GM18867 (cell line): ENCODE results near the gene PIGZ.

Experiments used
- ATAC-seq: cut with Tn5 transposase; IDR thresholded peaks from one replicate; pipeline ENCODE4 v1.9.1; 2021; ENCODE audit warnings: mild to moderate bottlenecking, moderate library complexity; ENCODE audit not compliant: unreplicated experiment

The PIGZ gene

DNA sequence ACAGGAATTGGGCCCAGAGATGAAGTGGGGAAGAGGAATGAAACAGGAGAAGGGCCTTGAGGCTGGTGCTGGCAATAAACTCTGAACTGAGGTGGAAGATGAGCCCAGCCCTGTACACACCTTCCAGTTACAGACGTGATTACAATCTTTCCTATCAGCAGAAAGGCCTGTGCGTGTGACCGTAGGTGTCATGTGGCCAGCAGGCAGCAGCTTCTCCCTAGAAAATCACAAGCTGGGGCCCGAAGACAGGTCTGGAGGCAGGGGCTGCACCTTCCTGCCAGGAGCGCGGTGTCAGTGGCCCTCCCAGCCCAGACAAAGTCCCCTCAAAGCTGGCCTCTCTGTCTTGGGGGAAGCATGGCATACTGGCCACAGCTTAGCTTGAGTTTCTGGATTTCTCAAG, 16.7 kb upstream of the PIGZ start:
- no peak for ATAC-seq

DNA sequence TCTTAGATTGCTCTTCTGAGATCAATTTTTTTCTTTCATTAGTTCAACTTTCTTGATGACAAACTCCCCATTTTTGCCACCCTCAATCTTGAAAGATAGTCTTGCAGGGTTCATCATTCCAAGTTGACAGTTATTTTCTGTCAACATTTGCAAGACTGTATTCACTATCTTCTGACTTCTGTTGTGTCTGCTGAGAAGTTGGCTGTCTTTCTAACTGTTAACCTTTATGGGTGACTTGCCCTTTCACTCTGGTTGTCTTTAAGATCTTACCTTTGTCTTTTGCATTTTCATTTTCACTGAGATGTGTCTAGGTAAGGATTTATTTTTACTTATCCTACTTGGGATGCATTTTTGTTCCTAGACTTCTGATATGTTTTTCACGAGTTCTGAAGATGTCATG, 14.6 kb upstream of the PIGZ start:
- no peak for ATAC-seq

- ATAC-seq = no peak
Measured at GRCh38 chr3:196981657-196982056, 13.0 kb upstream of the PIGZ start.

DNA sequence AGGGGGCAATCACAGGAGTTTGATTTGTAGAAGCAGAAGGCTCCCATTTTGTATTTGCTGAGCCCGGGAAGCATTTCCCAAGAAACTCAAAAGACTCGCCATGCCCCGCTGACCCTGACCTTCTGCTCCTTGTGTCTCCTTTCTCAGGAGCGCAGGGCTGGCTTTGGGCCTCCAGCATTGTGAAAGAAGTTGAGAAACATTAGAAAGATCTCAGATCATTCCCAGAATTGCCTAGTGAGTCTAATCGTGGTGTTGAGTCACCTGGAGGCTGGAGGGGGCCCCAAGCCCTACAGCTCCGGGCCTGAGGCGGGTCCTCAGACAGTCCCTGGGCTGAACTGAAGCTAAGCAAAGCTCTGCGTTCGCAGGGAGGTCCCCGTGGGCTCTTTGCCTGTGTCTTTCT, 10.9 kb upstream of the PIGZ start:
- ATAC-seq = no peak

GRCh38 chr3:196976941-196977340, 8.3 kb upstream of the PIGZ start:
- ATAC-seq = no peak

- no peak for ATAC-seq
Measured at GRCh38 chr3:196975349-196975748, 6.7 kb upstream of the PIGZ start.

- ATAC-seq = no peak
Measured at GRCh38 chr3:196974661-196975060, 6.0 kb upstream of the PIGZ start.

DNA sequence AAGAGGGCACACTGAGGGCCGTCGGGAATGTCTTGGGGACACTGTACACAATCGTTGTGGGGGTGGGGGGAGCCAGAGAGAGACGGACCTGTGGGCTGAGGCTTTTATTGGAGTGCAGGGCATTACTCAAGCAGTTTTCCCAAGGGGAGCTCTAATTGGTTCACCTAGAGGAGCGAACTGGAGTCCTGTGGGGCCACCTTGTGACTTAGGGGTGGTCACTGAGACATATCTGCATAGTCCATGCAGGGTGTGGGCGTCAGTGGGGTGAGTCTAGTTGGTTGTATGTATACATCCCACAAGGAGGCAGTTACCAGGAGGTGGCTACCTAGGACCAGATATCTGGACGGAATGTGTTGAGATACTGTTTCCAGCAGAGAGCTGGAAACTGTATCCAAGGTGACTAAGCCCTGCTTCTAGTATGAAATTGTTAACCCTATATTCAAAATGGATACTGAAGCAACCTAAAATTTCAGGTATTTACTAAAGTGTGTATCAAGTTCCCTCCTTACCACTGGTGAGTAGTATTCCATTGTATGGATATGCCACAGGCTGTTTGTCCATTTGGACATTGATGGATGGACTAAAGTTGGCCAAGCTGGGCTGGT, 2.6 kb upstream of the PIGZ start:
- ATAC-seq = no peak

GRCh38 chr3:196970547-196971093, 2.0 kb upstream of the PIGZ start:
- no peak for ATAC-seq

- ATAC-seq = peak; percentile 59
Measured at GRCh38 chr3:196969660-196970546, 1.3 kb upstream of the PIGZ start.

DNA sequence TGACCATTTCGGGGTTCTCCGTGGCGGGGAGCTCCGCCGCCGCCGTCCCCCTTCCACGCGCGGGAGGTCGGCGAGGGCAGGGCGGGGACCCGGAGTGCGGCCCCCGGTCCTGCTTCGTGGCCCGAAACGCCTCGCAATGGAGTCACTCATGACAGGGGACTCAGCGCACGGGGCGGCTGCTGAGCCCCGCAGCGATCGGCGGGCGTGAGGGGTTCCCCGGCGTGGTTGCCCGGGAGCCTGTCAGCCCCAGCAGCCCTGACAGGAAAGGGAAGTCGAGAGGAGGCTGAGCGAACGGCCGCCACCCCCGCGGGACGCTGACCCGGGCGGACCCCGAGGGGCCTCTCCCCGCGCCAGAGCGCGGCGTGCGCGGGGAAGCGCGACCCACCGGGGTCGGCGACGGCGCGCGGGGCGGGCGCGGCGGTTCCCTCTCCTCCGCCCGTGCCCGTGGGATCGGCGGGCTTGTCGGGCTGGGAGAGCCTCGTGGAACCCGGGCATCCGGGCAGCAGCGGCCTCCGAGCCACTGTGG, 564 bp upstream of the PIGZ start:
- peak; percentile 34 for ATAC-seq

DNA sequence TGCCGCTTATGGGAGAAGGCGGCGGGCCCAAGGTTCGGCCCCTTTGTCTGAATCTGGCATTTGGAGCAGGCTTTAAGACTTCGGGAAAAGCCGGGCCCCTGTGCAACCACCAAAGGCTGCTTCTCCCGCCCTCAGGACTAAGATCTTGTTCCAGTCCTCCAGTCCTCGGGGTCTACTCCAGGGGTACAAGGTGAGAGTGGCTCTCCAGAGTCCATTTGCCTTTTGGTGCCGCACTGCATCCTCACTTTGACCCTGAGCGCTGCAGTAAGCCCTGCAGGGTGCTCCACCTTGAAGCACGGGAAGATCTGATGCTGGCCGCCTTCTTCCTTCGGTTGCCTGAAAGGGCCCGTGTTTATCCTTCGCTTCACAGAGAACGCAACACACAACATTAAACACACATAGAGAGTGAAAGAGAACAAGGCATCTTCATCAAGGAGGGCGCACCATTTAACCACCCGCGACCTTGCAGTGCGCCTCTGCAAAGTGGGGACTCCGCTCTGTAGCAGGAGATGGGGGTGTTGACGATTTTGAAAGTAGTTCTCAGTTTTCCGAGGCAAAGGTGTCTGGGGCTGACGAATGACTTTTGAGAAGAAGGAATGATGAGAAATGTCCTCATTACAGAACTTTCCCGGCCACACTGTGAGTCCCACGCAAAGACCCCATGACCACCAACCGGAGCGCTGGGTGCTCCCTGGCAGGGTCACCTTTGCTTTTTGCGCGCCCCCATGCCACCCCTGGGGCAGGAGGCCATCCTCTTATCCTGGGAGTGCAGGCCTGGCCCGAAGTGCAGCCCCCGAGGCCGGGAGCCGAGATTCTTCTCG, 1.0 kb downstream of the PIGZ start:
- ATAC-seq = no peak

- ATAC-seq = no peak
Measured at GRCh38 chr3:196966526-196967401, 1.9 kb downstream of the PIGZ start.

DNA sequence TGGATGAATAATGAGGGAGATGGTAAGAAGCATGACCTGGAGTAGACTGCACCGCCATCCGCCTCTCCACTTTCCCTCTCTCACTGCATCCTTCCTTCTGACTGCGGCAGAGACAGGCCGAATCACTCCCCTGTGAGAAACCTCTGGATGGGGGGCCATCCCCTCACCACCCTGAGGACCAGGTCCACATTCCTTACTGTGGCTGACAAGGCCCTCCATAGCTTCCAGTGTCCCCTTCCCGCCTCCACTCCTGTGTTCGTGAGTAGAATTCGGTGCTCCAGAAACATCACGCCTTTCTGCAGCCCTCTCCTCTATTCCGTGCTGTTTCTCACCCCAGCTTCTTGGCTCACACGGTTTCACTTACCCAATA, 2.8 kb downstream of the PIGZ start:
- no peak for ATAC-seq

DNA sequence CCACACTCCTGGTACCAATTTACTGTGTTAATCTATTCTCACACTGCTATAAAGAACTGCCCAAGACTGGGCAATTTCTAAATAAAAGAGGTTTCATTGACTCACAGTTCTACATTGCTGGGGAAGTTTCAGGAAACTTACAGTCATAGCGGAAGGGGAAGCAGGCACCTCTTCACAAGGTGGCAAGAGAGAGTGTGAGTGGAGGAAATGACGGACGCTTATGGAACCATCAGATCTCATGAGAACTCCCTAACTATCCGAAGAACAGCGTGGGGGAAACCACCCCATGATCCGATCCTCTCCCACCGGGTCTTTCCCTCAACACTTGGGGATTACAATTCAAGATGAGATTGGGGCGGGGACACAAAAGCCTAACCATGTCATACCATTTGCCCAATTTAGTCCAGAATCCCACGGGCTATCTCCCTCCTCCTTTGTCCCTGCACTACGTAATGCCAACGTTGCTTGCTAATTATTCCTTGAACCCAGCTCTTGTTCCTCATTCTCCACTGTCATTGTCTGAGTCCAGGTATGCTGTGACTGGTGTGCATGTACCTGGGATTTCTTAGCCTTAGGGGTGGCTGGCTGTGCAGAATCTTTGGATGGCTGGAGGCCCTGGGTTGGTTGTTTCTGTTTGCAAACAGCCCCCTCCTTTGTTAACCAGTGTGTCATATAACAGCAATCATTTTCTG, 3.4 kb downstream of the PIGZ start:
- ATAC-seq = no peak

GRCh38 chr3:196963631-196963953, 5.0 kb downstream of the PIGZ start:
- no peak for ATAC-seq

DNA sequence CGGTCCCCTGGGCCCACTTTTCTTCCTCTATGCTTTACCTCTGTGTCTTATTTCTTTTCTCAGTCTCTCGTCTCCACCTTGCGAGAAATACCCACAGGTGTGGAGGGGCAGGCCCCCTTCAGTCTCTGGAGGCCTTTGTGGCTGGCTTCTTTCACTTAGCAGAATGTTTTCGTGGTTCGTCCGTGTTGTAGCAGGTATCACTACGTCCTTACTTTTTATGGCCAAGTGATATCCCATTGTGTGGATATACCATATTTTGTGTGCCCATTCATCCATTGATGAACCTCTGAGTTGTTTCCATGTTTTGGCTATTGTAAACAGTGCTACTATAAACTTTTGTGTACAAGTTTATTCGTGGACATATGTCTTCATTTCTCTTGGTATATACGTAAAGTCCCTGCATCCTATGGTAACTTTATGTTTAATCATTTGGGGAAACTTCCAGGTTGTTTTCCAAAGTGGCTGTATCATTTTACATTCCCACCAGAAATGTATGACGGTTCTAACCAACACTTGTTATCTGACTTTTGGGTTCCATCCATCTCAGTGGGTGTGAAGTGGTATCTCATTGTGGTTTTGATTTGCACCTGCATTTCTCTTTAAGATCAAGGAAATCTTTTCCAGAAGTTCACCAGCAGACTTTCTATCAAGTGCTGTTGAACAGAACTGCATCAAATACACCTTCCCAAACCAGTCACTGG, 5.6 kb downstream of the PIGZ start:
- ATAC-seq = no peak

- ATAC-seq = no peak
Measured at GRCh38 chr3:196962108-196962929, 6.3 kb downstream of the PIGZ start.
